CD4-positive, alpha-beta T cell treated with Interleukin-17A for 1 hour (primary cell): ENCODE data around the gene LCOR.
"Not testable (repeated sequence)": the region's sequence is repeated elsewhere in the genome, so short reads cannot be mapped to it uniquely, and the experiment has no call there.

Experiments
- DNase-seq: peaks from one replicate; pipeline ENCODE4 v3.0.0-alpha.2; 2020

LCOR gene

GRCh38 chr10:96943161-96943560 lies 111.1 kb downstream of the LCOR start:
- DNase-seq, result not testable (repeated sequence)

GRCh38 chr10:96947036-96947435 lies 114.9 kb downstream of the LCOR start:
- DNase-seq, result no peak

- no peak for DNase-seq
These were observed 117.1 kb downstream of the LCOR start for GRCh38 chr10:96949039-96949683.

GRCh38 chr10:96951954-96952353 lies 119.9 kb downstream of the LCOR start:
- no peak for DNase-seq

GRCh38 chr10:96955794-96956193 lies 123.7 kb downstream of the LCOR start:
- no peak for DNase-seq

- DNase-seq, result no peak
These were observed 126.0 kb downstream of the LCOR start for GRCh38 chr10:96958071-96958470.

- DNase-seq, result no peak
These were observed 127.6 kb downstream of the LCOR start for GRCh38 chr10:96959733-96960132.

- DNase-seq, result no peak
These were observed 128.8 kb downstream of the LCOR start for GRCh38 chr10:96960872-96961271.

GRCh38 chr10:96964131-96964530 lies 132.0 kb downstream of the LCOR start:
- DNase-seq, result no peak

GRCh38 chr10:96967847-96968246 lies 135.7 kb downstream of the LCOR start:
- no peak for DNase-seq

- no peak for DNase-seq
These were observed 136.8 kb downstream of the LCOR start for GRCh38 chr10:96968682-96969423.

- no peak for DNase-seq
These were observed 139.2 kb downstream of the LCOR start for GRCh38 chr10:96971324-96971723.

GRCh38 chr10:96972264-96972663 lies 140.2 kb downstream of the LCOR start:
- no peak for DNase-seq

- DNase-seq, result no peak
These were observed 142.0 kb downstream of the LCOR start for GRCh38 chr10:96973809-96974747.

- no peak for DNase-seq
These were observed 143.0 kb downstream of the LCOR start for GRCh38 chr10:96975136-96975535.

- no peak for DNase-seq
These were observed 146.6 kb downstream of the LCOR start for GRCh38 chr10:96978621-96979154.

- DNase-seq, result no peak
These were observed 150.2 kb downstream of the LCOR start for GRCh38 chr10:96982149-96982930.

- DNase-seq, result no peak
These were observed 152.5 kb downstream of the LCOR start for GRCh38 chr10:96984541-96985131.

GRCh38 chr10:96986200-96986856 lies 154.2 kb downstream of the LCOR start:
- DNase-seq, result no peak

GRCh38 chr10:96987141-96987841 lies 155.2 kb downstream of the LCOR start:
- DNase-seq, result no peak

- DNase-seq, result no peak
These were observed 155.7 kb downstream of the LCOR start for GRCh38 chr10:96987842-96988175.
